ENCODE results near the gene NUMBL. TPM values are rescaled to one million over a fixed set of nuclear protein-coding genes. Genes with fewer than 3 reads are reported as not detected.

Gene NUMBL
- total RNA-seq, 2 experiments from 2014 or later: 4.9 to 8.9 TPM

GRCh38 chr19:40638327-40638726 lies 52.1 kb downstream of the NUMBL start:
- ChIA-PET POLR2A (interaction anchor here (0.7 kb wide), 1 partner anchor 20 kb away, joined by 3 read pairs; no protein-coding TSS in a partner anchor), CTCF (ENCODE audit: unreplicated experiment) (no interaction called here)
- Histone ChIP-seq H3K4me2 (ENCODE audit: low read length) (no peak overlapping the region), H3K79me2 (ENCODE audit: insufficient read depth, low read depth, low read length) (no peaks in the 10 kb centered on the region), H3K4me1 (ENCODE audit: insufficient read depth, low read length, poor library complexity, severe bottlenecking) (peaks cover 14% of the 10 kb centered on the region), H3K9me3 (ENCODE audit: low read length) (no peaks in the 10 kb centered on the region), H3K4me3 (ENCODE audit: low read depth, low read length, poor library complexity, severe bottlenecking) (no peak overlapping the region), H3K27ac (ENCODE audit: low read depth, low read length, poor library complexity, severe bottlenecking) (no peak overlapping the region), H3K9me2 (ENCODE audit: insufficient read depth, low read length) (no peaks in the 10 kb centered on the region), H2AFZ (ENCODE audit: low read length) (no peak overlapping the region), H4K20me1 (ENCODE audit: insufficient read depth, low read length) (no peaks in the 10 kb centered on the region), H3K36me3 (ENCODE audit: insufficient read depth, low read length) (no peaks in the 10 kb centered on the region)
- DNase-seq (ENCODE audit: low spot score): no peak
- no peak for TF ChIP-seq EZH2phosphoT487 (IDR thresholded peaks at IDR 0.05; ENCODE audit: borderline replicate concordance, low read depth, low read length)
- TF ChIP-seq, protein P1, sequence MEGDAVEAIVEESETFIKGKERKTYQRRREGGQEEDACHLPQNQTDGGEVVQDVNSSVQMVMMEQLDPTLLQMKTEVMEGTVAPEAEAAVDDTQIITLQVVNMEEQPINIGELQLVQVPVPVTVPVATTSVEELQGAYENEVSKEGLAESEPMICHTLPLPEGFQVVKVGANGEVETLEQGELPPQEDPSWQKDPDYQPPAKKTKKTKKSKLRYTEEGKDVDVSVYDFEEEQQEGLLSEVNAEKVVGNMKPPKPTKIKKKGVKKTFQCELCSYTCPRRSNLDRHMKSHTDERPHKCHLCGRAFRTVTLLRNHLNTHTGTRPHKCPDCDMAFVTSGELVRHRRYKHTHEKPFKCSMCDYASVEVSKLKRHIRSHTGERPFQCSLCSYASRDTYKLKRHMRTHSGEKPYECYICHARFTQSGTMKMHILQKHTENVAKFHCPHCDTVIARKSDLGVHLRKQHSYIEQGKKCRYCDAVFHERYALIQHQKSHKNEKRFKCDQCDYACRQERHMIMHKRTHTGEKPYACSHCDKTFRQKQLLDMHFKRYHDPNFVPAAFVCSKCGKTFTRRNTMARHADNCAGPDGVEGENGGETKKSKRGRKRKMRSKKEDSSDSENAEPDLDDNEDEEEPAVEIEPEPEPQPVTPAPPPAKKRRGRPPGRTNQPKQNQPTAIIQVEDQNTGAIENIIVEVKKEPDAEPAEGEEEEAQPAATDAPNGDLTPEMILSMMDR (conservative IDR thresholded peaks at IDR 0.05; ENCODE audit: low read length): no peak
- intact Hi-C loops (cut with micrococcal nuclease; ENCODE audit: unreplicated experiment): loop anchor here (10.0 kb wide), 1 partner anchor 114 kb away; no protein-coding TSS in a partner anchor
- no TSS peak for BruUV-seq (replicated peaks)

DNA sequence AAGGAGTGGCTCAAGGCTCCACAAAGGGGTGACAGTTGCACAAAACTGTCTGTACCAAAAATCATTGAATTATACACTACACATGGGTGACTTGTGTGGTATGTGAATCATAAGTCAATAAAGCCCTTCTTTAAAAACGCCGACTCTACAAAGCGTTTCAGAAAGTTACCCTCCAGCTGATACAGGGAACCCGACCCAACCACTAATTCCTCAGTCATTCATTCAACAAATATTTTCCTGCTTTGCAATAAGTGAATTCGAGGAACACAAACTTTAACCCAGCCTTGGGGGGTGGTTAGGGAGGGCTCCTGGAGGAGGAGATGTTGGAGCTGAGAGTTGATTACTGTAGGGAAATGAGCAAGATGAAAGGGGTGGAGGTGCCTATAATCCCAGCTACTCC lies 57.2 kb downstream of the NUMBL start:
- H3K4me3 ChIP-seq (ENCODE audit: low read depth, low read length, poor library complexity, severe bottlenecking): no peak overlapping the region
- no peak for DNase-seq (ENCODE audit: low spot score)
- no peaks in the 10 kb centered on the region for H3K9me3 ChIP-seq (ENCODE audit: low read length)
- TF ChIP-seq, protein P1 (conservative IDR thresholded peaks at IDR 0.05; ENCODE audit: low read length): no peak
- TF ChIP-seq EZH2phosphoT487 (IDR thresholded peaks at IDR 0.05; ENCODE audit: borderline replicate concordance, low read depth, low read length): no peak
- no peak overlapping the region for H2AFZ ChIP-seq (ENCODE audit: low read length)
- H3K79me2 ChIP-seq (ENCODE audit: insufficient read depth, low read depth, low read length): no peaks in the 10 kb centered on the region
- no peaks in the 10 kb centered on the region for H4K20me1 ChIP-seq (ENCODE audit: insufficient read depth, low read length)
- ChIA-PET CTCF (ENCODE audit: unreplicated experiment) (no interaction called here), POLR2A (no interaction called here)
- no peaks in the 10 kb centered on the region for H3K4me1 ChIP-seq (ENCODE audit: insufficient read depth, low read length, poor library complexity, severe bottlenecking)
- no TSS peak for BruUV-seq (replicated peaks)
- intact Hi-C loops (cut with micrococcal nuclease; ENCODE audit: unreplicated experiment): loop anchor here (10.0 kb wide), 1 partner anchor 108 kb away; no protein-coding TSS in a partner anchor
- H3K36me3 ChIP-seq (ENCODE audit: insufficient read depth, low read length): no peaks in the 10 kb centered on the region
- no peak overlapping the region for H3K4me2 ChIP-seq (ENCODE audit: low read length)
- no peak overlapping the region for H3K27ac ChIP-seq (ENCODE audit: low read depth, low read length, poor library complexity, severe bottlenecking)
- no peaks in the 10 kb centered on the region for H3K9me2 ChIP-seq (ENCODE audit: insufficient read depth, low read length)

- ChIA-PET CTCF (ENCODE audit: unreplicated experiment) (no interaction called here), POLR2A (no interaction called here)
- Histone ChIP-seq H3K36me3 (ENCODE audit: insufficient read depth, low read length) (no peaks in the 10 kb centered on the region), H3K9me3 (ENCODE audit: low read length) (no peaks in the 10 kb centered on the region), H3K4me1 (ENCODE audit: insufficient read depth, low read length, poor library complexity, severe bottlenecking) (no peaks in the 10 kb centered on the region), H3K4me3 (ENCODE audit: low read depth, low read length, poor library complexity, severe bottlenecking) (no peak overlapping the region), H3K9me2 (ENCODE audit: insufficient read depth, low read length) (no peaks in the 10 kb centered on the region), H3K4me2 (ENCODE audit: low read length) (no peak overlapping the region), H4K20me1 (ENCODE audit: insufficient read depth, low read length) (no peaks in the 10 kb centered on the region), H3K79me2 (ENCODE audit: insufficient read depth, low read depth, low read length) (no peaks in the 10 kb centered on the region), H3K27ac (ENCODE audit: low read depth, low read length, poor library complexity, severe bottlenecking) (no peak overlapping the region), H2AFZ (ENCODE audit: low read length) (no peak overlapping the region)
- intact Hi-C loops (cut with micrococcal nuclease; ENCODE audit: unreplicated experiment): loop anchor here (10.0 kb wide), 1 partner anchor 108 kb away; no protein-coding TSS in a partner anchor
- no TSS peak for BruUV-seq (replicated peaks)
- TF ChIP-seq EZH2phosphoT487 (IDR thresholded peaks at IDR 0.05; ENCODE audit: borderline replicate concordance, low read depth, low read length): no peak
- TF ChIP-seq, protein P1 (conservative IDR thresholded peaks at IDR 0.05; ENCODE audit: low read length): no peak
- no peak for DNase-seq (ENCODE audit: low spot score)
Measured at GRCh38 chr19:40632311-40633036, 58.0 kb downstream of the NUMBL start.
